Naive B cell (primary cell): Measurements from ENCODE around the gene ANO4. TPM values are rescaled to one million over a fixed set of nuclear protein-coding genes. Genes with fewer than 3 reads are reported as not detected.

Source experiments
- ATAC-seq, 2 donors: fragments of 150-1000 bp; cut with Tn5 transposase; 2 replicates each; pipeline ENCODE4 v1.10.0; 2021; ENCODE audit warnings: low read depth in 2 of 2, mild to moderate bottlenecking in 2 of 2, moderate library complexity in 2 of 2
- DNase-seq: peaks from one replicate; pipeline ENCODE4 v3.0.0; 2022
- H3K27ac Mint-ChIP-seq, 6 donors: one replicate each; pipeline ENCODE4 v1.8.0; 2020 to 2022; ENCODE audit warnings: mild to moderate bottlenecking in 6 of 6, mixed read lengths in 6 of 6, moderate library complexity in 5 of 6, inconsistent platforms in 2 of 6
- H3K27me3 Mint-ChIP-seq, 3 donors: one replicate each; pipeline ENCODE4 v1.8.0; 2021 to 2022; ENCODE audit warnings: mixed read lengths in 3 of 3, mild to moderate bottlenecking in 1 of 3
- H3K36me3 Mint-ChIP-seq, 2 donors: one replicate each; pipeline ENCODE4 v1.8.0; 2020 to 2022; ENCODE audit warnings: mixed read lengths in 2 of 2, inconsistent platforms in 1 of 2, mild to moderate bottlenecking in 1 of 2
- H3K4me1 Mint-ChIP-seq, 3 donors: one replicate each; pipeline ENCODE4 v1.8.0; 2020 to 2022; ENCODE audit warnings: mixed read lengths in 3 of 3, inconsistent platforms in 1 of 3, mild to moderate bottlenecking in 1 of 3, moderate library complexity in 1 of 3
- H3K4me3 Mint-ChIP-seq, 8 donors: one replicate each; pipeline ENCODE4 v1.8.0; 2020 to 2022; ENCODE audit warnings: mild to moderate bottlenecking in 8 of 8, mixed read lengths in 8 of 8, moderate library complexity in 8 of 8, inconsistent platforms in 2 of 8
- H3K9me3 Mint-ChIP-seq, 7 donors: one replicate each; pipeline ENCODE4 v1.8.0; 2020 to 2022; ENCODE audit warnings: mixed read lengths in 7 of 7, mild to moderate bottlenecking in 5 of 7, inconsistent platforms in 2 of 7, moderate library complexity in 1 of 7
- polyA plus RNA-seq, 6 donors: library from polyadenylated mRNA; unstranded; fragments of 300-500 nt; fragmentation: Illumina TruSeq; gene quantifications; one replicate each; pipeline ENCODE4 v1.2.3, GENCODE V29; 2021; ENCODE audit warnings: low read depth in 6 of 6

ANO4 gene
- polyA plus RNA-seq, 6 donors from 2014 or later = not detected

DNA sequence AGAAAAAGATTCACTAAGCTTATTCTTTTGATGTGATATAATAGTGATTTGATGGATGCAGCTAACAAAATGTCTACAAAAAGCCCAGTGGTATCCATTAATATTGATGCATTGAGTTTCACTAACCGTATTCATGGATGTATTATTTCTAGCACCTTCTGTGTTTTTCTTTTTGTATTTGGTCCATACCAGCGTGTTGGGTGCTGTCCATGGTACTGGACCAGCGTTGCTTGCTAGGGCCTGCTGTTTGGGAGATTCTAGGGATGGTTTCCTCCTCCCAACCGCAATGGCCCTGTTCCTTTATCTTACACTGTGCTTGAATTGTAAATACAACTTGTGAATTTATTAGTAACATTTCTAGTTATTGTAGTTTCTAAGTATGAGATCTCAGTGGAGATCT, 31.7 kb downstream of the ANO4 start:
- Mint-ChIP-seq H3K36me3 (no peaks in the 10 kb centered on the region), H3K4me1 (no peaks in the 10 kb centered on the region), H3K9me3 (peaks cover 0 to 7% (median 0%) of the 10 kb centered on the region in 7 donors), H3K4me3 (no peak overlapping the region), H3K27ac (no peak overlapping the region), H3K27me3 (peaks cover 3 to 10% (median 5%) of the 10 kb centered on the region in 3 donors)
- no peak for DNase-seq
- no peak for ATAC-seq

DNA sequence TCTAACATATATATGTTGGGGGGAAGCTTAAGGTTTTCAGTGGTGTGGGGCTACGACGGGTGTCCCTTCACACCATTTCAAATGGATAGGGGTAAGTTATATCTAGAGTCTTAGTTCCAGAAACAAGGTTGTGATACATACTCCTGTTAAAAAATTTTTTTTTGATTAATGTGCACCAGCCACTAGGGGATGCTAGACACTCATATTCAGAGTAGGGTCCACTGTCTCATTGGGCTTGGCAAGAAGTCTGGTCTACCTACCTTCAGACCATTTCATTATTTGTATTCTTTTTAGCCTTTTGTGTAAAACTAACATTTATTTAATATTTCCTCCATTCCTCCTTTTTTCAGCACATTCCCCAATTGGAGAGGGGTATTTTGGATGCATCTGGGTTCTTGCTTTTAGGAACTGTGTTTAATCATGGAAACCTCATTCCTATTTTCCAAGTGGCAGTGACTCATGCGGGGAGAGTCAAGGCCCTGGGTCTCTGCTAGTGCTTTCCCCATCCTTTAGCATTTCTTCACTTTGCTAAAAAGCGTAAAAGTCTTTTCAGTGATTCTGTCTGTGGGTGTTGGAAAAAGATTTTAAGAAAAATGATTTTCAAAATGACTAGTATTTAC, 33.4 kb downstream of the ANO4 start:
- Mint-ChIP-seq H3K4me3 (no peak overlapping the region), H3K4me1 (no peaks in the 10 kb centered on the region), H3K27ac (no peak overlapping the region), H3K27me3 (peaks cover 5 to 10% (median 5%) of the 10 kb centered on the region in 3 donors), H3K36me3 (no peaks in the 10 kb centered on the region), H3K9me3 (peaks cover 0 to 7% (median 0%) of the 10 kb centered on the region in 7 donors)
- no peak for DNase-seq
- ATAC-seq = no peak

DNA sequence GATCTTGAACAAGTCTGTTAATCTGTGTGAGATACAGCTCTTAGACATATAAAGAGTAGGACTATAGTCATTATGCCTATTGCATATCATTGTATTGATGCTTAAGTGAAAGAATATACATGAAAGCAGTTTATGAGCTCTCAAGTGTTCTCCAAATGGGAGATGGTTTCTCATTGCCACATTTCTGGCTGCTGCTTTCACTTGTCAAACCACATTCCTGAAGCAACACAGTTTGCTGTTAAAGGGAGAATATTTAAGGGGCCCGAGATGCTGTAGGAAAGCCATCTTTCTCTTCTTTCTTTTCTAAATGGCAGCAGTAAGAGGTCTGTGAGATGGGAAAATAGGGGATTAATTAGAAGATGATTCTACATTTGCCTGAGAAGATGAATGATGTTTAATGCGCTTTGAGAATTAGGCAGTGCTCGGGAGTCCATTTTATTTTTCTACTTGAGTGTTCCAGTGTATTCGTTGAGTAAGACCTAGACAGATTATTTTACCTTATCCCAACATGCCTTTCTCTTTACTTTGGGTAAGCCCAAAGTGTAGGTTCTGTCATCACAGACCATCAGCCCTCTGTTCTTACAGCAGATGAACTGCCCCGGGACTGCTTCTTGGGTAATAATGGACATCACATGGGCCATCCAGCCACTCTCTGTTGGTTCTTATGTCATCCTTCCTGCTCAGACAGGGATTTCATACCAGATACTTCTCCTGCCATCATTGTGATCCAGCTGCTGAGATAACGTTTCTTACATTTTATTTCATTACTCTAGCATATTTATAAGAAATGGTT, 35.6 kb downstream of the ANO4 start:
- peaks cover 10 to 28% (median 12%) of the 10 kb centered on the region in 3 donors for H3K27me3 Mint-ChIP-seq

DNA sequence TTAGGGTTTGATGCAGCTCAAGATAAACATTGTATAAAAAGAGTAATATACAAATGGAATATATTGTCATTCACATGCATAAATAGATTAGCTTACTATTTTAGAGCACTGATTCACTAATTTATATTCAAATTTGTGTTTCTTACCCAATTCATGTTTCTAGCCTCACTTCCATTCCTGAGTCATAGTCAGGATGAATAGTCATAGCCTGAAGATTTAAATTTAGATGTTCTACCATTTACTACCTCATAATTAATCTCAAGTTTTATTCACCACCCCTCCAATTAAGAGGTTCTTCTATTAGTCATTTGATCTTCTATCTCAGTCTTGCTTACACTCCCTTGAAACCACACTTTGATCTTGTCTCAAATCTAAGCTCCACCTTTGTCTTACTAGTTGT, 38.7 kb downstream of the ANO4 start:
- Mint-ChIP-seq H3K27me3 (peaks cover 12 to 17% (median 16%) of the 10 kb centered on the region in 3 donors), H3K36me3 (no peaks in the 10 kb centered on the region), H3K4me3 (no peak overlapping the region), H3K9me3 (peaks cover 0 to 5% (median 0%) of the 10 kb centered on the region in 7 donors), H3K27ac (no peak overlapping the region), H3K4me1 (no peaks in the 10 kb centered on the region)
- ATAC-seq = no peak
- DNase-seq = no peak

More for the DNA sequence above, 35.6 kb downstream of the ANO4 start:
- ATAC-seq = no peak
- H3K4me3 Mint-ChIP-seq = no peak overlapping the region
- H3K9me3 Mint-ChIP-seq = peaks cover 0 to 12% (median 0%) of the 10 kb centered on the region in 7 donors
- no peak for DNase-seq
- no peaks in the 10 kb centered on the region for H3K36me3 Mint-ChIP-seq
- no peaks in the 10 kb centered on the region for H3K4me1 Mint-ChIP-seq
- no peak overlapping the region for H3K27ac Mint-ChIP-seq

DNA sequence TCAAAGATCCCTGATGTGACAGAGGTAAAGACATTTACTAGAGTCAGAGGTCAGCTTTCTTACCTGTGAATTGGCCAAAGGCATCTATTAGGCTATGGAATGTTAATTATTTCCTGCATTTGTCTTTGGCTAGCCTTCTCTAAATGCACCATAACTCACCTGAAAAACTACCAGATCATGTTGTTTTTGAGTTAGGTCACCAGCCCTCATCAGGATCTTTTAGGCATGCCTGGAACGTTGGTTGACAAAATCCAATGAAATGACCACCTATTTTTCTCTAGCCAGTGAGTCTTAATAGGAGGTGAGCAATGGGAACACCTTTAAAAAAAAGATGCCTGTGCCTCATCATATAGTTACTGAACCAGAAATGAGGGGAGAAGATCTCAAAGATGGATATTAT, 46.2 kb downstream of the ANO4 start:
- no peak for ATAC-seq
- H3K4me3 Mint-ChIP-seq = no peak overlapping the region

DNA sequence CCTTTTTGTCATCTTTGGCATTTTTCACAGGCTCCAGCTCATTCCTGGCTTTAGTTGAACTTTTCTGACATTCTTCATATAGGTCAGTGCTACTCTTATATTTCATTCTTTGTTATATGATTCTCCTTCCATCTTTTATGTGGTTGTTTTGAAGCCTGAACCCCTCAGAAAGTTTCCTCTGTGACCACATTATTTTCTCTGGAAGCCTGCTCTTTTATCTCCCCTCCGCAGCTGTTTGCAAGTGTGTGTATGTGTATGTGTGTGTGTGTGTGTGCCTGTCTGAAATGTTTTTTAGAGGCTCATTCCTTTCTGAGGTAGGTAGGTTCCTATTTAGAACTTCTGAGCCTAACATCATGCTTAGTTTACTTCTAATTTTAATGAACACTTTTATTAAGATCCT, 47.6 kb downstream of the ANO4 start:
- peaks cover 0 to 6% (median 0%) of the 10 kb centered on the region in 3 donors for H3K27me3 Mint-ChIP-seq
- no peak overlapping the region for H3K4me3 Mint-ChIP-seq
- no peaks in the 10 kb centered on the region for H3K36me3 Mint-ChIP-seq
- peaks cover 0 to 4% (median 0%) of the 10 kb centered on the region in 7 donors for H3K9me3 Mint-ChIP-seq
- DNase-seq = no peak
- peaks cover 11 to 18% (median 16%) of the 10 kb centered on the region in 3 donors for H3K4me1 Mint-ChIP-seq
- no peak for ATAC-seq
- H3K27ac Mint-ChIP-seq = no peak overlapping the region

More for the DNA sequence above, 46.2 kb downstream of the ANO4 start:
- peaks cover 0 to 5% (median 5%) of the 10 kb centered on the region in 3 donors for H3K27me3 Mint-ChIP-seq
- no peak for DNase-seq
- peaks cover 0 to 4% (median 0%) of the 10 kb centered on the region in 7 donors for H3K9me3 Mint-ChIP-seq
- no peaks in the 10 kb centered on the region for H3K36me3 Mint-ChIP-seq
- no peak overlapping the region for H3K27ac Mint-ChIP-seq
- H3K4me1 Mint-ChIP-seq = peaks cover 11 to 18% (median 13%) of the 10 kb centered on the region in 3 donors

DNA sequence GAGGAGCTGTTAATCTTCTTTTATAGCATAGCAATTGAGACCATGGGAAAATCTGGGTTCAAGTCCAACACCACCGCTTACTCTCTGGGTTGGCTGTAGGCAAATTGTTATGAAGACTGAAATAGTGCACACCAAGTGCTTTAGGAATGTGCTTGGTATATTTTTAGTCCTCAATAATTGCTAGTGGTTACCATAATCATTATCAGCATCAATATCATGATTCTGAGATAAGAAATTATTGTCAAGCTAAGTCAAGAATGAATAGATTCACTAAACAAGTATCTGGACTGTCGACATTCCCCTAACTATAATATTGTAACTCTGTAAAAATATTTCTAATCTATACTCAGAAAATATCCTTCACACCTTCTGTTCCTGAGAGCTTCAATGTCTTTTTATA, 48.5 kb downstream of the ANO4 start:
- H3K4me3 Mint-ChIP-seq = no peak overlapping the region
- peaks cover 0 to 6% (median 0%) of the 10 kb centered on the region in 3 donors for H3K27me3 Mint-ChIP-seq
- H3K9me3 Mint-ChIP-seq = peaks cover 0 to 4% (median 0%) of the 10 kb centered on the region in 7 donors
- H3K36me3 Mint-ChIP-seq = no peaks in the 10 kb centered on the region
- no peak for ATAC-seq
- DNase-seq = no peak
- no peak overlapping the region for H3K27ac Mint-ChIP-seq
- H3K4me1 Mint-ChIP-seq = peaks cover 11 to 18% (median 16%) of the 10 kb centered on the region in 3 donors

DNA sequence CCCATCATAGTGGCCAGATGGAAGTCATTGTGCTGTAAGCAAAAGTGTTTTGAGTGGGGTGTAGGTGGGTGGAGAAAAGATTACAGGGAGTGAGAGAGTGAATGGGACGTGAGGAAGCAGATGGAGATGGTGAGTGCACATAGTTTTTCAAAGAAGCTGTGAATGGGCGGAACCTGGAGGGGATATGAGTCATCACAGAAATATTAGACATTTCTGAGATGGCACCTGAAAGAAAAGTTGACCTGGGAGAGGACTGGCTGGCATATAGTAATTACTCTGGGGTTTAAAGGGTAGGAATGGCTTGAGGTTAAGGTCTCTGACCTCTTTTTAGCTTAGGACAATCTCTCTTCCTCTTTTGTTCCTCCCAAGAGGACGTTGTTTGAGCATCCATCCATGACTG, 50.5 kb downstream of the ANO4 start:
- Mint-ChIP-seq H3K4me1 (peaks cover 11 to 18% (median 16%) of the 10 kb centered on the region in 3 donors), H3K9me3 (peaks cover 0 to 4% (median 0%) of the 10 kb centered on the region in 7 donors), H3K4me3 (no peak overlapping the region), H3K27ac (peak overlapping the region in 1 of 6 donors; percentile 21), H3K36me3 (no peaks in the 10 kb centered on the region), H3K27me3 (peaks cover 0 to 10% (median 0%) of the 10 kb centered on the region in 3 donors)
- DNase-seq (no peak), ATAC-seq (peak in 1 of 2 donors; percentile 25)

DNA sequence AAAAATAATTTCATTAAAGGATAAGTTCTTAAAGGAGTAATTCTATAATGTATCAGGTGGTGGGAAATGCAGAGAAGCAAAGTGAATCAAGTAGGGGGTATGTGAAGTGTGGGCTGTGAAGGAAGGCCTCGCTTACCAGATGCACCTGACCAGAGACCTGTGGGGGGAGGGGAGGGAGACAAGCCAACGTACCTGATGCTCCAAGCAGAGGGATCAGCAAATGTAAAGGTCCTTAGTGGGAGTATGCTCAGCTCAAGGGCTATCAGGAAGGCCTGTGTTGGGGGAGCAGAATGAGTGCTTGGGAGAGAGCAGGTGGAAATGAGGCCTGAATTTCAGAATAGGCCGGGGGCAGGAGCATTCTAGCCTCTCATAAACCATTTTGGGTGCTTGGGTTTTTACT, 57.1 kb downstream of the ANO4 start:
- Mint-ChIP-seq H3K9me3 (peaks cover 0 to 3% (median 0%) of the 10 kb centered on the region in 7 donors), H3K4me3 (no peak overlapping the region), H3K4me1 (no peaks in the 10 kb centered on the region), H3K36me3 (no peaks in the 10 kb centered on the region), H3K27me3 (peaks cover 4 to 17% (median 12%) of the 10 kb centered on the region in 3 donors), H3K27ac (no peak overlapping the region)
- no peak for DNase-seq
- ATAC-seq = no peak

DNA sequence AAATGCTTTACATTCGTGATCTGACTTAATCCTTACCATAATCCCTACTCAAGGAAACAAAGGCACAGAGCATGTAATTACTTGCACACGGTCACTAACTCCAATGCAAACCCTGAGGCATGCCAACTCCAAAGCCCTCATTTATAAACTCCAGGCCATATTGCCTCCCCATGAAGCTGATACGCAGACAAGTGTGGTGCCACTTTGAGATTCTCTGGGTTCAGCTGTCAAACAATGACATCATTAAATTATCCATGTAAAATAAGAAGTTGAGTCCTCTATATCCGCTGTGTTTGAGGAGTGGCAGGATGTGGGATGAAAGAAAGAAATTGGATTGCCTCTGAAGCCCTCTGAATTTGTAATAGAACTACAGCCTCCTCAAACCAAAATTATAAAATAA, 62.8 kb downstream of the ANO4 start:
- Mint-ChIP-seq H3K36me3 (no peaks in the 10 kb centered on the region), H3K4me3 (no peak overlapping the region), H3K27me3 (peaks cover 8 to 19% (median 12%) of the 10 kb centered on the region in 3 donors), H3K4me1 (no peaks in the 10 kb centered on the region), H3K27ac (no peak overlapping the region), H3K9me3 (peaks cover 0 to 4% (median 2%) of the 10 kb centered on the region in 7 donors)
- DNase-seq (no peak), ATAC-seq (no peak)

DNA sequence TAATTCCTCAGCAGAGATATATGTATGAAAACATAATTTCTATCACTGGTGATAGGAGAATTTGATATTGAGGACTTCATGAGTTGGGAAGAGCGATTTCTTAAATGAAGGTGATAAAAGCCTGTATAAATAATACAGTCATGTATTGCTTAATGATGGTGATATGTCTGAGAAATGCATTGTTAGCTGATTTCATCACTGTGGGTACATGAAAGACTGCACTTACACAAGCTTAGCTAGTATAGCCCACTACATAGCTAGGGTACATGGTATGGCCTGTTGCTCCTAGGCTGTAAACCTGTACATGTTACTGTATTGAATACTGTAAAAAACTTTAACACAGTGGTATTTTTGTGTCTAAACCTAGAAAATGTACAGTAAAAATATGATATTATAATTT, 63.4 kb downstream of the ANO4 start:
- H3K36me3 Mint-ChIP-seq = no peaks in the 10 kb centered on the region
- H3K27me3 Mint-ChIP-seq = peaks cover 8 to 19% (median 12%) of the 10 kb centered on the region in 3 donors
- peaks cover 0 to 4% (median 2%) of the 10 kb centered on the region in 7 donors for H3K9me3 Mint-ChIP-seq
- H3K27ac Mint-ChIP-seq = no peak overlapping the region
- H3K4me1 Mint-ChIP-seq = no peaks in the 10 kb centered on the region
- DNase-seq = no peak
- no peak for ATAC-seq
- H3K4me3 Mint-ChIP-seq = no peak overlapping the region

DNA sequence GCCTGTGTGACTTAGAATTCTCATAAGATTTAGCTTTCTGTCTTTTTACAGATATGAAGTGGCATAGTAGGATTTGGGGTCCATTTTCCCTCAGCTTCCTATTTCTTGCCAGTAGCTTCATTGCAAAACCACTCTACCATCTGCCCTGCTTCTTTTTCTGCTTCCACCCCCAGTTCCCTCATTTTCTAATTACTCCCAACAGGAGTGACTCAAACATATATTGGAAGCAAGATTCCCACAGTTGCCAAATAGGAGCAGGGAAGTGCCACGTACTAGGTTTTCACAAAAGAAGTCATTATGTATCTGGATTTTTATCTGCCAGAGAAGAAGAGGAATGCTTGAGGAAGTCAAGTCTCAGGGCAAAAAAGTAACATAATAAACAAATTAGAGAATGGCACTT, 64.1 kb downstream of the ANO4 start:
- Mint-ChIP-seq H3K27ac (no peak overlapping the region), H3K27me3 (peaks cover 8 to 19% (median 12%) of the 10 kb centered on the region in 3 donors), H3K9me3 (peaks cover 0 to 4% (median 2%) of the 10 kb centered on the region in 7 donors), H3K36me3 (no peaks in the 10 kb centered on the region), H3K4me3 (no peak overlapping the region), H3K4me1 (no peaks in the 10 kb centered on the region)
- DNase-seq = no peak
- no peak for ATAC-seq

DNA sequence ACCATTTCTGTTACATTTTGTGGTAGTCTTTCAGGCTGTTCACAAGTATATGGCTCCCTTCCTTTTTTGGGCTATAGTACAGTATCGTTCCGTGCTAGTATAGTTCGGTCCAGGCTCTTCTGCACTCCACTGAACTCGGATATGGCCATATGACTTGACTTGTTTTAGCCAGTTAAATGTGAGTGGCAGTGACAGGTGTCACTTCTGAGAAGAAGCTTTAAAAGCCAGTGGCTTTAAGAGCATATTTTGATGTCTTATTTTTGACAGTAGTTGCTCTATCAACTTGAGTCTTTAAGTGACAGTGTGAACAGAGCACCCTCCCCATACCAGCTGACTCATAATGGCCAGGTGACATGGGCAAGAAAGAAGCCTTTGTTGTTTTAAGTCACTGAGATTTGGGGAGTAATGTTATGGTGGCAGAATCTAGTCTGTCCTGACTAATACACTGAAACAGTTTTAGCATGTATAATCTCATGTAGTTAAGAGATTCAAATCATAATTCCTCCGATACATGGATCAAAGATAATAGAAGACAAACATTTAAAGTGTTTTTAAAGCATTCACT, 64.6 kb downstream of the ANO4 start:
- no peak for ATAC-seq
- Mint-ChIP-seq H3K36me3 (no peaks in the 10 kb centered on the region), H3K9me3 (peaks cover 0 to 4% (median 2%) of the 10 kb centered on the region in 7 donors), H3K4me1 (no peaks in the 10 kb centered on the region), H3K27ac (no peak overlapping the region), H3K27me3 (peaks cover 8 to 19% (median 12%) of the 10 kb centered on the region in 3 donors), H3K4me3 (no peak overlapping the region)
- DNase-seq = no peak
